NOMO-1 treated with DMSO at 0.1 percent for 48 hours (cell line): ENCODE results near the gene WDR46.
"Not testable (repeated sequence)": the region's sequence is repeated elsewhere in the genome, so short reads cannot be mapped to it uniquely, and the experiment has no call there.

ENCODE experiments used
- DNase-seq: peaks from one replicate; lab custom pipeline; 2025; ENCODE audit not compliant: unreplicated experiment; lab: John Stamatoyannopoulos, UW

Gene WDR46

DNA sequence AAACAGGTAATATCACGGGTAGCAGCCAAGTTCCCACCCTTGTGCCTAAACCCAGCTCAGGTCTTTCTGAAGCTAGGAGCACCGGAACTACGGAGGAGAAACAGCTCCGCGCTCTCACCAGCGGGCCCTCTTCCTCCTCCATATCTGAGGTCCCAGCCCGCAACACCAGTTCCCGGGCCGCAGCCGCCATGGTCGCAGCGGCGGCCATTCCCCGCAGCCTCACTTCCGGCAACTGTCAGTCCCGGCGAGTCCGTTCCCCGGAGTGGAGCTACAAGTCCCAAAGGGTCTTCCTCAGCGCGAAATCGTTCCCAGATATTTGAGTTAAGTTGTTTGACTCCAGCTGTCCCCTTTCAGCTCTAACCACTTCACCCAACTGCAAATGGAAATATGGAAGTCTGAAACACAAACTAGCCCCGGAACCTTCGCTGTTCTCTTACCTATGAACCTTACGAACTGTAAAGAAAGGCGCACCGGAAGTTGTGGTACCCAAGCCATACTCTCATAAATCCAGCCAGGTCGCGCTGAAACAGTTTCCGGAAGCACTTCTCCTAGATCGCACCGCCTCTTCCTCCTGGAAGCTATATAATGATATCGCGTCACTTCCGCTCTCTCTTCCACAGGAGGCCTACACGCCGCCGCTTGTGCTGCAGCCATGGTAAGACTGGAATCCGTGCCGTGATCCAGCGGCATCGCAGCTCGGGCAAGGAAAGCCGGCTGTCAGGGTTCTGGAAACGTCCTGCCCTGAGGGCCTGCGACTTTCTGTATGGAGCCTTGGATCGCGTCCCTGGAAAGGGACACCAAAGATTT is 17.4 kb downstream of the WDR46 start, which contains the start of the genes RPS18 and VPS52:
Gene RPS18 (plus strand): TSS at position 608 of the 807 bp plus-strand sequence. CDS start 45 bp downstream, at position 653.
Gene VPS52 (minus strand): TSS at position 409 of the 807 bp plus-strand sequence. CDS start 201 bp downstream, at position 208.
- DNase-seq: peak; percentile 99

- DNase-seq: peak; percentile 42
Measured at GRCh38 chr6:33271117-33271467, 17.9 kb downstream of the WDR46 start.

- DNase-seq: no peak
Measured at GRCh38 chr6:33264015-33264414, 25.0 kb downstream of the WDR46 start.

DNA sequence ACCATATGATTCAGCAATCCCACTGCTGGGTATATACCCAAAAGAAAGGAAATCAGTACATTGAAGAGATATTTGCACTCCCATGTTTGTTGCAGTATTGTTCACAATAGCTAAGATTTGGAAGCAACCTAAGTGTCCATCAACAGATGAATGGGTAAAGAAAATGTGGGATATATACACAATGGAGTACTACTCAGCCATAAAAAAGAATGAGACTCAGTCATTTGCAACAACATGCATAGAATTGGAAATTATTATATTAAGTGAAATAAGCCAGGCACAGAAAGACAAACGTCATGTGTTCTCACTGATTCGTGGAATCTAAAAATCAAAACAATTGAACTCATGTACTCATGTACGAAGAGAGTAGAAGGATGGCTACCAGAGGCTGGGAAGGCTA is 26.5 kb downstream of the WDR46 start:
- DNase-seq: not testable (repeated sequence)

GRCh38 chr6:33259032-33259431 is 30.0 kb downstream of the WDR46 start:
- no peak for DNase-seq

GRCh38 chr6:33254591-33254990 is 34.4 kb downstream of the WDR46 start:
- no peak for DNase-seq

GRCh38 chr6:33252759-33253158 is 36.3 kb downstream of the WDR46 start:
- no peak for DNase-seq

DNA sequence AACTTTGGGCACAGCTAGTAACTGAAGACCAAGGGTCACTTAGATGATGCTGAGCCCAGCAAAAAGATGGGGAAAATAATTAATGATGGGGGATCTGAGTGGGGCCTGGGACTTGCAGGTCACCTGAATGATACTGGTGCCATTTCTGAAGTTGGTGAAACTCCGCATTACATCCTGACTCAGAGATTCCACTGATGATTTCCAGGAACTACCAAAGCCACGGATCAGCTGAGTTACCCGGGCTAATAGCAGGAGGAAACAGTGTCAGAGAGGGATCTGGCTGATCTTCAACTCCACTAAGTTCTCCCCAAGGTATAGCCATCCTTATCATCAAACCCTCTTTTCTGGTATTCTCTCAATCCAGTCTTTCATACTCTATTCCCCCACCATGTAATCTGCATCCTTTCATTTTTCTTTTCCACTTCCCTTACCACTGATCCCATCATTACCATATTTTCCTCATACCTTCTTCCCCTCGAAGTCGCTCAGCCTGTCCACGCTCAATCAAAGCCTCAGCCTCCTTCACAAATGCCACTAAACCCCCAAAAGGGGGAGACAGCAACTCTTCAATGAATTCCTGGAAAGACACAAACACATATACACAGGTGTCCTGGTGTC is 37.5 kb downstream of the WDR46 start:
- DNase-seq: no peak

DNA sequence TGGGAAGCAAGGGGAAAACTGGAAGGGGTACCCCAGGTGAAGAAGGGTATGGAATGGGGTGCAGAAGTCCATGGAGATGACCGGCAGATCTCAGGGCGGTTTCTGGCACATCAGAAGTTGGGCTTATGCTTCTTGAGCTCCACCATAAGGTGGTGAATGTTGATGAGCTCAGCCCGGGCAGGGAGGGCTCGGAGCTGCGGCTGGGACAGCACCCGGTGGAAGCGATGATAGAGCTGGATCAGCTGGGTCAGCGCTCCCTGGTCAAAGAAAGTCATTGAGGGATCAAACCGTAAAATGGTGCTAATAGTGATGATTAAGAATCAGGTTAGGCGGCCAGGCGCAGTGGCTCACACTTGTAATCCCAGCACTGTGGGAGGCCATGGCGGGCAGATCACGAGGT is 38.3 kb downstream of the WDR46 start:
- DNase-seq: no peak

DNA sequence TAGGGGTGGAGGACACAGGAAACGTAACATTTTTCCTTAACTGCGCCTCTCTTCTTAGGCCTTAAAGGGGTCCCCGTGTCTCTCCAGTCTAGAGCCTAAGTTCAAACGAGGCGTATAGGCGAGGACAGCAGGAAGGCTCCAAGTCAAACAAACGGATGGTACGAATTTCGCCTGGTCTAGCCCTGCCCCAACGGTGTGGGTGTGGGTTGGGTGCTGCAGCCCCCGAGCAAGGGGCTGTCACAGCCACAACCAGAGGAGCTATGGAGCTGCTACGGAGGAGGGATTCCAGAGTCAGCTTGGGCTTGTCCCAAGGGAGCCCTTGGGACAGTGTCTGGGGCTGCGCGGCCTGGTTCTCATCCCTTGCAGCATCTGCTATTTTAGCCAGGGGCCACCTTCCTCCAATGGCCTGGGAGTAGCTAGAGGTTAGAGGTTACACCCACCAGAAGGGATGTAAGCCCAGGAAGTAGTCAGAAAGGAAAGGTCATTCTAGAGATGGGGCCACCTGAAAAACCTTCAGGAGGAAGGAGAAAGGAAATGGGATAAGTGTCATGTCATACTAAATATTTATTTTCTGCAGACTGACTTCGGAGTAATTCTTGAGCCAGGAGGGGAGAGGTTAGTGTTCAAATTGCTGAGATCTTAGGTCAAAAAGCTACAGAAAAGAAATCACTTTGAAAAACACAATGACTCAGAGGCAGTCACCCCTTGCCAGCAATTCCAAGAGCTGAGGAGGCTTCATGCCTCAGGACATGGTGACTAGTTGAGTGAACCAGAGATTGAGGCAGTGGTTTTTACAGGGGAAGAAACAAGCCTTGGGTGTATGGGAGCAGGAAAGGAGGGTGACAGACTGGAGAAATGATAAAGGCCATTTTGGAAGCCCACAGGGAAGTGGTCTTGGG is 39.1 kb downstream of the WDR46 start:
- DNase-seq: no peak

- peak; percentile 100 for DNase-seq
Measured at GRCh38 chr6:33248932-33249731, 39.9 kb downstream of the WDR46 start.

GRCh38 chr6:33248643-33248931 is 40.5 kb downstream of the WDR46 start:
- no peak for DNase-seq

DNA sequence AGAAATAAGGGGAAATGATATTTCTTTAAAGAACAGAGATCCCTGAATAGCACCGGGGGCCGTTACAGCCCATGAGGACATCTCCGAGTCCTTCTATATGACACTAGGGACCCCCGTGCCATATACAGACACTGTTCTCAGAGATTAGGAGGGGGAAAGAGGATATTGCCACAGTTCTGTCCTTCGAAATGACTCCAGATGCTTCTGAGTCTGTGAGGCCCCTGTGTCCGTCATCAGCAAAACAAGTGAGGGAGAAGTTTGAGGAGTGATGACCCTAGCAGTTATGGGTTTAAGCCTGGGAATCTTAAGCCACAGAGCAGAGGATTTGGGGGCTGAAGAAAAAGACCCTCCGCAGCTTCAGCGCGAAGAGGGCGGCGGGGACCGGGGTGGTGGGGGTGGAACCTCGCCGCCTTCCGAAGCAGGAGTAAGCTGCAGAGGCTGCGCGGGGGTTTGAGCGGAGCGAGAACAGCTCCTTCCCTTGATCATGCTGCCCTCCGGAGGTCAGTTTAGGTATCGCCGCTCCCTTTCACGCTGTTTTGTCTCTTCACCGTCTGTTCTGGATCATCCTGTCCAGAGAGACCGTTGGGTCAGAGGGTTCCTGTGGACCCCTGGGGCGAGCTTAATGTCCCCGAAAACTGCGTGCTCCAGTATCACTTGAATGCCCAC is 40.9 kb downstream of the WDR46 start:
- peak; percentile 65 for DNase-seq

GRCh38 chr6:33243476-33243875 is 45.6 kb downstream of the WDR46 start:
- no peak for DNase-seq

DNA sequence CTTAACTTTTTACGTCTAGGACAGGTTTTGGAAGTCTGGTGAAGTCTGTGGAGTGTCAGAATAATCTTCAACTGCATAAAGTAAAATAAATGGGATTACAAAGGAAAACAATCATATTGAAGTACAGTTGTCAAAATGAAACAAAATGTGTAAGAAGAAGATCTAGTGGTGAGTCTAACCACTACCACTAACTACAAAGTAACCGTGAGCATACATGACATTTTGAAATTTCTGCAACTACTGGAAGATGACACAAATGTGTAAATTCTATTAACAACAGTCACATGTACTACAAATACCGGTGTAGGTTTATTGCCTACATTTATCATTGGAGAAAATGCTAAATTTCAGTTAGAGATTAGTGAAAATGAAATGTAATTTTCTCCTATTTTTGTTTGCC is 47.1 kb downstream of the WDR46 start:
- peak; percentile 8 for DNase-seq

DNA sequence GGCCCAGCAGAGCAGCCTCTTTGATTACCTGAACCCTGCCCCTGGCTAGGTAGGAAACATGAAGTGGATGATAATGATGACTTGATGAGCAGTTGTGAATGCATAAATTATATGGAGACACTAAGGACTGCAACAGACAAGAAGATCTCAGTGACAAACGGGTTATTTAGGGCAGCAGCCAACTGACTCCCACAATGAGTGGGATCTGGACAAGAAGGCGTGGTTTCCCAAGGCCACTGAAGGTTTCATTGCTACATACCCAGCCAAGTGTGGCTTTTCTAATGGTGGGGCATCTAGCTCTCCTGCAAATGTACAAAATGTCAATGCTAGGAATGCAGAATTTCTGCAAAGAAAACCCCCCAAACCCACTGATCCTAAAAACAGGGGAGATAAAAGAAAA is 51.3 kb downstream of the WDR46 start:
- DNase-seq: no peak

DNA sequence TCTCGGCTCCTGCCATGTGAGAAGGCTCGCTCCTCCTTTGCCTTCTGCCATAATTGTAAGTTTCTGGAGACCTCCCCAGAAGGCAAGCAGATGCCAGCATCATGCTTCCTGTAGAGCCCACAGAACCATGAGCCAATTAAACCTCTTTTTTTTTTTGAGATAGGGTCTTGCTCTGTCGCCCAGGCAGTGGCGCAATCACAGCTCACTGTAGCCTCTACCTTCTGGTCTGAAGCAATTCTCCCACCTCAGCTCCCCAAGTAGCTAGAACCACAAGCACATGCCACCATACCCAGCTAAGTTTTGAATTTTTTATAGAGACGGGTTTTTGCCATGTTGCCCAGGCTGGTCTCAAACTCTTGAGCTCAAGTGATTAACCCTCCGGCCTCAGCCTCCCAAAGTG is 52.2 kb downstream of the WDR46 start:
- DNase-seq: no peak

GRCh38 chr6:33236328-33236727 is 52.7 kb downstream of the WDR46 start:
- no peak for DNase-seq

DNA sequence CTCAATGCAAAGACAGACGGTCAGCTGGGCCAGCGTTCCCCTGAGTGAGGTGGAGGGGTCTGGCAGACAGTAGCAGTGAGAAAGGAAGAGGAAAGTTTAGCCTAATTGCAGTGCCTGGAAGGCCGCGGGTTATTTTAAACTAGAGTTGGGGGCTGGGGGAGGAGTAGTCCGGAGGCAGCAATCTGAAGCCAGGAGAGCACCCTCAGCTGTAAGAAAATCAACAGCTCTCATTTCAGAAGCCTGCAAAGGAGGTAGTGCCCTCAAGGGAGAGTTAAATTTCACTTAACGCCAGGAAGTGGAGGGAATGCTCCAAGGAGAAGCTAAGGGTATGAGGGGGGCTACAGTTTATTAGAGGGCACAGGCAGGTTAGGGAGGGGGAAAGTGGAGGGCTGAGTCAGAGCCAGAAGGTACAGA is 53.8 kb downstream of the WDR46 start:
- DNase-seq: no peak
